ENCODE data around the gene IL17RD.
A peak's percentile ranks its signal among the peaks of the same experiment; 100 is the strongest.

Gene IL17RD

DNA sequence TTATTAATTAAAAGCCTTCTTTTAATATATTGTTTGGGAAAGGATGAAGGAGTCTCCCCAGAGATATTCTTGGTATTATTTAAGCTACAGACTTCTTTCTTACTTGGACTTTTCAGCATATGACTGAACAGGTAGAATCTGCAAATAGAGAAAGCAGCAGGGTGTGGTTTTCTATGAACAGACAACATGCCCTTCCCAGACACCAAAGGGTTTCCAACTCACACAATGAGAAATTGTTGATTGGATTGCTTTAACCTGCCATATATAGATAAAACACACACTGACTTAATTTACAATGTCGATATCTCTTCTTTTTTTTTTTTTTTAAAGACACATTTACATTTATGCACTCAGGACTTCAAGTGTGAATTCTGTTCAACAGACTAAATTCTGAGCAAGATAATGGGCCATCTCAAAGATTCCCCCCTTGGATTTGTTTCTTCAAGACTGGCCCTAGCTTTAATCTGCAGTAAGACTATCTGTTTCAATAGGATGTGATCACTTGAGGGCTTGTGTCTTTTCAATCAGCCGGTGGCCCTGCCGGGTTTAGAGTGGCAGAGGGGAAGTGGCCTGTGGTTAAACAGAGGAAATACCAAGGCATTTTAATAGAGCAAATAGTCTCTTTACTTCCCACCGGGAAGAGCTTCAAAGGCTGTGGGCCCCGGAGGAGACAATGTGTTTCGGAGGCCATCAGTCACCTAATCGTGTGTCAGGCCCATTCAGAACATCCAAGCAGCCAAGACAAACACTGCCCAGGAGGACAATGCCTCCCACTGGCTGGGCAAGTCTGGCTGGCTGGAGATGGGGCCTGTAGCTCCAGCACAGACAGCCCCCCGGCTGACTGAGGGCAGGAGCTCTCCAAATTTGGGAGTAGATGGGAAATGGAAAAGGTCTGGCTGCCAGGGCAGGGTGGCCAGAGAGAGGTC, 6.1 kb downstream of the IL17RD start:
- DNase-seq (ENCODE audit: low spot score), result peak; percentile 3

DNA sequence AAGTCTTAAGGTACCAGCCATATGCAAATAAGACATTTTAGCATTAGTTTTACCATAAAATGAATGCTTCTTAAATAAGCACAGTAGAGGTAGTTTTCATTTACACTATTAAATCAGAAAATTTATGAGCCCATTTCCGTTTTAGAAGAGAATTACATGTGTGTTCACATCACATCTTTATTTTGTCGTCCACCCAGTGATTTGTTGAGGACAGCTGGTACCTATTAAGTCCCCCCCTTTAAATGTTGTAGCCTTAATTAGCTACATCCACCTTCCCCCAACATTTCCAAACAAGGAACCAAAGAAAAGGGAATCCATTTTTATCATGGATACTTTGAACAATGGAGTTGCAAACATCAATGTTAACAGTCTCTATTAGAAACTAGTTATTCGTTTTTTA, 6.8 kb downstream of the IL17RD start:
- no peak for DNase-seq (ENCODE audit: low spot score)

DNA sequence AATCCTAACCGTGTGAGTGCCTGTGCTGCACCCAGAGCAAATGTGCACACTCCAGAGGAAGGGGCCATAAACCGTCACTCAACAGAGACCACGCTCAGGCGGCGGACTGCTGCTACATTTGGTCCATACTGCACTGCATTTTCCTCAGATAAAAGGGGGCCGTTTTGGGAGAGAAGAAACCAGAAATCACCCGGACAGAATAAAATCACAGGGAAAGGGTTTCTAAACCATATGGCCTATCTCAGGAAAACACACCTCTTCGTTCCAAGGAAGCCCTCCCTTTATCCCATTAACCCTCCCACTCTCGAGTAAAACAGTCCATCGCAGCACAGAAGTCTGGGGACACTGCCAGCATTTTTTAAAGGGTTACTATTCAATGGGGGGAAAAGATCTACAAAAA, 7.6 kb downstream of the IL17RD start:
- no peak for DNase-seq (ENCODE audit: low spot score)

DNA sequence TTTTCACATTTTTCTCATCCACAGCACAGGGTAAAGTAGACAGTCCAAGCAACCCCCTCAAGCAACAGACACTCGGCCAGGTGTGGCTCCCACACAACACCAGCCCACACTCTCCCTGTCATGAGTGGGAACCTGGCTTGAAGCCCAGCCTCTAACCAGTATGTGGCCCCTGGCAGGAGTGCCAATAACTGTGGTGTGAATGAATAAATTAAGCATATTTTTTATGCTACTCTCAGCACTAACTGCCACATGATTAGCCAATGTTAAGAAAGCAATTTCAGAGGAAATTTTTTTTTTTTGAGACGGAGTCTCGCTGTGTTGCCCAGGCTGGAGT, 9.9 kb downstream of the IL17RD start:
- DNase-seq (ENCODE audit: low spot score), result no peak

GRCh38 chr3:57154470-57155309, 10.5 kb downstream of the IL17RD start:
- no peak for DNase-seq (ENCODE audit: low spot score)

- DNase-seq (ENCODE audit: low spot score), result no peak
Observed at GRCh38 chr3:57152151-57153143, 12.7 kb downstream of the IL17RD start.

DNA sequence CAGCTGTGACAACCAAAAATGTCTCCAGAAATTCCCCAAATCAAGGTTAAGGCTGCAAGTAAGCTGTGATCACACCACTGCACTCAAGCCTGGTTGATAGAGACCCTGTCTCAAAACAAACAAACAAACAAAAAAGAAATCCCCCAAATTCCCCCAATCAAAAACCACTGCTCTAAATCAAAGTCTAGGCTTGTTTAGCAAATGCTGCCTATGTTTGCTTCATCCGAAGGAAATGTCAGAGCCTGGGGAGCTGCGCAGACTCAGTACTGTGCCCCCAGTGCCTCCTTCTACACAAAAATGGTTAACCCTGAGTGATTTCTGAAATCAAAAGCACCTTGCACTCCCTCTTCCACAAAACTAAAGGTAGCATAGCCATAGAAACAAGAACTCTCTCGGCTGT, 13.4 kb downstream of the IL17RD start:
- no peak for DNase-seq (ENCODE audit: low spot score)

DNA sequence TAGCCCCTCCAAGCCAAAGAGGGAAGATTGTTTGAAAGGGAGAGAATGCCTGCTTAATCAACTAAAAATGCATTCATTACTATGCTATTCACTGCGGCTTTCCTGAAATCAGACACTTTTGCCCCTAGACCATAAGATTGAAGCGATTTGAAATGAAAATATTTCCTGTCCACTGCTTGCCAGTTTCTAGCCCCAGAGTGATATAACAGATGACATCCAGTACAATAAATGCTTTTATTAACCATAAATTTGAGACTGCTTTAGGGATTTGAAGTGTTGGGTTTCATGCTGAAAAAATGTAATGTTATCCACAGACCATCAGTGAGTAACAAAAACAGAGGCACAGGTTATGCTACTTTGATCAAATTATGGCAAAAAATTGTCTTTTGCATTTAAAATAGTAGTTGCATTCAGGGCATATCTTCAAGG, 14.1 kb downstream of the IL17RD start:
- DNase-seq (ENCODE audit: low spot score), result no peak

GRCh38 chr3:57150113-57150581, 15.0 kb downstream of the IL17RD start:
- DNase-seq (ENCODE audit: low spot score), result no peak

DNA sequence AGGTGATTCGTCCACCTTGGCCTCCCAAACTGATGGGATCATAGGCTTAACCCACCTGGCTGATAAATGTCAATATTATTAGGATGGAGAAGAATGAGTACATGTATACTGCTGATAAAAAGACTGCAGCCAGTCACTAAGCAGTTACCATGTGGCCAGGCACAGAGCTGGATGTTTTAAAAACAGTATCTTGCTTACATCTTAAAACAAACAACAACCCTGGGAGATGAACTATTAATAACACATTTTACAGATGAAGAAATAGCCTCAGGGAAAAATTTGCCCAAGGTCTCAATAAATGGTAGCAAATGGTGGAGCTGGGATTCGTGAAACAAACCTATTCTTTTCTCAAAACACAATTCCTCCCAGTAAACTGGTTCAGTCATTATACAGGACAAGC, 18.1 kb downstream of the IL17RD start:
- DNase-seq (ENCODE audit: low spot score), result no peak

DNA sequence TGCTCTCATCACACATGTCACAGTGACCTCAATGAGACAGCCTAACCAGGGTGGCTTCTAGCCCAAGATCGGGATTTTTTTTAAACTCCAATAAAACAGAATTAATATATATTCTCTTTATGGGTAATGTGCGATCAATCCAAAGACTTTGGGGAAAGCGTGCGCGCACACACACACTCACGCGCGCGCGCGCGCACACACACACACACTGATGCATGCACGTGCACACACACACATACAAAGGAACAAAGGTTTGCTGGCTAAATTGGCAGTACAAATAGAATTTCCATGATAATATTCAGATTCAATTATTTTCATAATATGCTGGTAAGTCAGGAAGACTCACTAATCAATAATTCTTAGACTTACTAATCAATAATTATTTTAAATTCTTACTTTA, 19.3 kb downstream of the IL17RD start:
- DNase-seq (ENCODE audit: low spot score), result no peak

DNA sequence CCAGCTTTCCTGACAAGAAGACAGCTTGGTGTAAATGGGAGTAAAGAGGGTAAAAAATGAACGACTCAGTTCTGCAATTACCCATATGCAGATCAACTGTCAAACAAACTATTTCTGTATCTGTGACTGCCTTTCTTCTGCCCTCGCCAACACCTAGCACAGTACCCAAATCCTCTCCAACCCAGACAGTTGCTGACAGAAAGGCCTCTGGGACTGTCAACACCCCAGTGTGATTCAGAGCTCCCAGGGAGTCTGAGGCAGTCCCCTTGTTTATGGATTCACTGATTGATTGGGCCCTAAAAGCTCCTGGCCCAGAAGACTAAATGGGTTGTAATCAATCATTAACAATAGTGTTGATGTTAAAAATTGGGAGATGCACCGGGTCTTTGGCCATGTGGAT, 20.2 kb downstream of the IL17RD start:
- no peak for DNase-seq (ENCODE audit: low spot score)

GRCh38 chr3:57143886-57144459, 21.2 kb downstream of the IL17RD start:
- DNase-seq (ENCODE audit: low spot score), result no peak

- DNase-seq (ENCODE audit: low spot score), result no peak
Observed at GRCh38 chr3:57142411-57142723, 22.8 kb downstream of the IL17RD start.

GRCh38 chr3:57141719-57142410, 23.3 kb downstream of the IL17RD start:
- no peak for DNase-seq (ENCODE audit: low spot score)

GRCh38 chr3:57140894-57141293, 24.3 kb downstream of the IL17RD start:
- no peak for DNase-seq (ENCODE audit: low spot score)

DNA sequence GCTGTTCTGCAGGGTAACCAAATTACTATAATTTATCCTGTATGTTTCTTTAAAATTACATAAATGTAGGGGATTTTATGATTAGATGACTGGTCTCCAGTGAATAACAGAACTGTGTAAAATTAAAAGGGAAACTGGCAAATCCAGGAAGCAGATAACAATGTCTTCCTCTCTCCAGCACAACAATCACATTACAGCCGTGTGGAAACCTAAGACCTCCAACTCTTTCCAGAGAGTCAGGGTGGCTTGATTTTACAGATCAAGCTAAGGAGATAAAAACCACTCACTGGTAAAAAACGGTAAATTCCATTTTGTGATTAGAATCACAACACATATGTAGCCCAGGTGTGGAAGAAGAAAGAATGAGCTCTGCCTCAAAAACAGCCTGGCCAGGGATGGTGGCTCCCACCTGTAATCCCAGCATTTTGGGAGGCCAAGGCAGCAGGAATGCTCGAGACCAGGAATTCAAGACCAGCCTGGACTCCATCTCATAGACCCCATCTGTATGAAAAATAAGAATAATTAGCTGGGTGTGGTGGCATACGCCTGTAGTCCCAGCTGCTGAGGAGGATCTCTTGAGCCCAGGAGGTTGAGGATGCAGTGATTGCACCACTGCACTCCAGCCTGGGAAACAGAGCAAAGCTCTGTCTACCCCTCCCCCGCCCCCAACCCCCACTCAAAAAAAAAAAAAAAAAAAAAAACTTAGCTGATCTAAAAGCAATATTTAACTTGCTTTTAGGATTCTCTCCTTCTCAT, 29.0 kb downstream of the IL17RD start:
- DNase-seq (ENCODE audit: low spot score), result no peak

DNA sequence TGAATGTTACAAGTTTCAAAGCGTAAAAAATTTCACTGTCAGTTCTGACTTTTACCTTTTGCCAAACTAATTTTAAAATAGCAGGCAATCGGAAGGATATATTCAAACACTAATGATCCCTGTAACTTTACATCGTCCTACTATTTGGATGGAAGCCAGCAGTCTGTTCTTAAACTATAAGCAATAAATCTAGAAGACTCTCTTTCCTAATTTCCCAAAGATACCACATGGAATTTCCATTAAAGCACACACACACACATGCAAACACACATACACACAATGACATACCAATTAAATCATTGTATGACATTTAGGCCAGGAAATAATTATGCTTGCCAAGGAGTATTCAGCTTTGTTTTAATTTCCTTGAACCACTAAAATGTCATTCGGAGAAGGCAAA, 32.0 kb downstream of the IL17RD start:
- DNase-seq (ENCODE audit: low spot score), result no peak

GRCh38 chr3:57132674-57133073, 32.5 kb downstream of the IL17RD start:
- DNase-seq (ENCODE audit: low spot score), result no peak

GRCh38 chr3:57131210-57131588, 34.0 kb downstream of the IL17RD start:
- no peak for DNase-seq (ENCODE audit: low spot score)

Measured in CD4-positive, alpha-beta T cell treated with Interleukin-6 at 100 ng/mL for 8 hours (primary cell).